Common myeloid progenitor, CD34-positive (primary cell): ENCODE measurements around the gene HAL.

ENCODE experiments used
- CTCF ChIA-PET: fragments of 350-600 bp; sonication (Branson Sonifier 250); formaldehyde crosslinking; loops from one replicate; lab custom pipeline; 2021; ENCODE audit warnings: antibody characterized with exemption; lab: Charles Lee
- POLR2A ChIA-PET: fragments of 350-600 bp; sonication (Branson Sonifier 250); formaldehyde crosslinking; loops from one replicate; lab custom pipeline; 2021; ENCODE audit warnings: antibody characterized with exemption; lab: Charles Lee
- DNase-seq, 3 donors: peaks; one replicate each; pipeline versions ENCODE4 v3.0.0 to v3.0.0-alpha.2; 2013
- H3K27ac ChIP-seq, 2 experiments: 1 replicate in 1 of 2; 2 replicates in 1 of 2; pipeline ENCODE4 v1.7.0; 2013; ENCODE audit warnings: inconsistent platforms in 2 of 2, low read length in 2 of 2, mild to moderate bottlenecking in 2 of 2, low read depth in 1 of 2, moderate library complexity in 1 of 2; ENCODE audit not compliant: severe bottlenecking in 2 of 2, insufficient read depth in 1 of 2, poor library complexity in 1 of 2
- H3K27me3 ChIP-seq, 5 experiments: replicated peaks in 2 of 5; 1 replicate in 3 of 5; 2 replicates in 2 of 5; pipeline versions ENCODE4 v1.6.1 to v1.7.0; 2013; ENCODE audit warnings: low read length in 4 of 5, mild to moderate bottlenecking in 2 of 5, moderate library complexity in 2 of 5, inconsistent platforms in 1 of 5; ENCODE audit not compliant: insufficient read depth in 5 of 5, control insufficient read depth in 4 of 5
- H3K36me3 ChIP-seq, 4 experiments: 1 replicate in 2 of 4; 2 replicates in 2 of 4; pipeline versions ENCODE4 v1.6.1 to v1.7.0; 2013; ENCODE audit warnings: low read length in 3 of 4, control low read depth in 1 of 4, mild to moderate bottlenecking in 1 of 4; ENCODE audit not compliant: control insufficient read depth in 4 of 4, insufficient read depth in 4 of 4
- H3K4me1 ChIP-seq, 4 experiments: 1 replicate in 3 of 4; 2 replicates in 1 of 4; pipeline versions ENCODE4 v1.6.1 to v1.7.1; 2013; ENCODE audit warnings: low read length in 3 of 4, mild to moderate bottlenecking in 3 of 4, control low read depth in 1 of 4, inconsistent platforms in 1 of 4, moderate library complexity in 1 of 4; ENCODE audit not compliant: control insufficient read depth in 4 of 4, insufficient read depth in 4 of 4; ENCODE audit errors: control extremely low read depth in 1 of 4
- H3K4me3 ChIP-seq, 7 experiments: 1 replicate in 4 of 7; 2 replicates in 3 of 7; pipeline versions ENCODE4 v1.5.1 to v1.7.0; 2013; ENCODE audit warnings: mild to moderate bottlenecking in 7 of 7, low read length in 6 of 7, moderate library complexity in 6 of 7, inconsistent platforms in 2 of 7, low read depth in 2 of 7, control low read depth in 1 of 7; ENCODE audit not compliant: insufficient read depth in 4 of 7, control insufficient read depth in 1 of 7; ENCODE audit errors: extremely low read depth in 1 of 7
- H3K9me3 ChIP-seq, 5 experiments: 1 replicate in 4 of 5; 2 replicates in 1 of 5; pipeline versions ENCODE4 v1.6.1 to v1.7.1; 2013; ENCODE audit warnings: low read length in 4 of 5, mild to moderate bottlenecking in 2 of 5, inconsistent platforms in 1 of 5, low read depth in 1 of 5, moderate library complexity in 1 of 5; ENCODE audit not compliant: control insufficient read depth in 4 of 5, insufficient read depth in 2 of 5; ENCODE audit errors: control extremely low read depth in 1 of 5
- WGBS: methylation state at CpG from one replicate; pipeline ENCODE4 v1.1.5; 2013; ENCODE audit not compliant: insufficient coverage; 5-methylcytosine and 5-hydroxymethylcytosine counted together

Gene HAL

GRCh38 chr12:95960241-95960640 lies 35.9 kb downstream of the HAL start:
- POLR2A ChIA-PET = no interaction called here

GRCh38 chr12:95959107-95959506 lies 37.0 kb downstream of the HAL start:
- H3K4me1 ChIP-seq = peaks cover 0 to 4% (median 0%) of the 10 kb centered on the region in 4 experiments
- ChIA-PET POLR2A (no interaction called here), CTCF (interaction anchor here (0.9 to 4.5 kb wide), 6 partner anchors 40 to 557 kb away, joined by 3 to 32 read pairs (median 4); no protein-coding TSS in a partner anchor)
- H3K27me3 ChIP-seq = peaks cover 0 to 2% (median 0%) of the 10 kb centered on the region in 5 experiments
- H3K27ac ChIP-seq = no peak overlapping the region
- peak; percentile 28 to 58 (median 58) for DNase-seq
- H3K9me3 ChIP-seq = no peaks in the 10 kb centered on the region
- no peak overlapping the region for H3K4me3 ChIP-seq
- WGBS = no CpG with 5 or more reads among the region's 1 CpG
- H3K36me3 ChIP-seq = no peaks in the 10 kb centered on the region

More at GRCh38 chr12:95960241-95960640, 35.9 kb downstream of the HAL start:
- Histone ChIP-seq H3K4me1 (peaks cover 0 to 4% (median 0%) of the 10 kb centered on the region in 4 experiments), H3K36me3 (no peaks in the 10 kb centered on the region), H3K27me3 (peaks cover 0 to 2% (median 0%) of the 10 kb centered on the region in 5 experiments), H3K4me3 (no peak overlapping the region), H3K9me3 (no peaks in the 10 kb centered on the region), H3K27ac (no peak overlapping the region)
- 100% methylated on average over 1 of the region's 5 CpGs for WGBS
- DNase-seq = no peak
- CTCF ChIA-PET = interaction anchor here (1.4 to 4.5 kb wide), 2 partner anchors 39 to 42 kb away, joined by 3 to 32 read pairs; no protein-coding TSS in a partner anchor

GRCh38 chr12:95956557-95957145 lies 39.5 kb downstream of the HAL start:
- no peak overlapping the region for H3K27ac ChIP-seq
- DNase-seq = no peak
- H3K9me3 ChIP-seq = no peaks in the 10 kb centered on the region
- H3K4me3 ChIP-seq = no peak overlapping the region
- ChIA-PET CTCF (interaction anchor here (4.5 to 5.1 kb wide), 2 partner anchors 14 to 39 kb away, joined by 30 to 32 read pairs; partner anchors contain the start of genes AMDHD1 and CCDC38), POLR2A (no interaction called here)
- H3K4me1 ChIP-seq = no peaks in the 10 kb centered on the region
- H3K27me3 ChIP-seq = peaks cover 0 to 2% (median 0%) of the 10 kb centered on the region in 5 experiments
- WGBS = 87% methylated on average over 24 of the region's 27 CpGs
- no peaks in the 10 kb centered on the region for H3K36me3 ChIP-seq

- 100% methylated on average over 3 of the region's 7 CpGs for WGBS
- no peaks in the 10 kb centered on the region for H3K9me3 ChIP-seq
- POLR2A ChIA-PET = no interaction called here
- H3K4me1 ChIP-seq = no peaks in the 10 kb centered on the region
- DNase-seq = no peak
- H3K36me3 ChIP-seq = no peaks in the 10 kb centered on the region
- no peak overlapping the region for H3K4me3 ChIP-seq
- H3K27me3 ChIP-seq = peaks cover 0 to 2% (median 0%) of the 10 kb centered on the region in 5 experiments
- CTCF ChIA-PET = interaction anchor here (0.7 to 5.1 kb wide), 3 partner anchors 10 to 56 kb away, joined by 3 to 30 read pairs (median 3); partner anchors contain the start of genes AMDHD1 and CCDC38
- no peak overlapping the region for H3K27ac ChIP-seq
Observed at GRCh38 chr12:95955549-95956159, 40.5 kb downstream of the HAL start.

GRCh38 chr12:95953000-95953399 lies 43.1 kb downstream of the HAL start:
- no peak overlapping the region for H3K4me3 ChIP-seq
- H3K4me1 ChIP-seq = no peaks in the 10 kb centered on the region
- WGBS = no CpG with 5 or more reads among the region's 1 CpG
- H3K27ac ChIP-seq = no peak overlapping the region
- ChIA-PET POLR2A (interaction anchor here (1.4 kb wide), 1 partner anchor 9 kb away, joined by 4 read pairs; no protein-coding TSS in a partner anchor), CTCF (interaction anchor here (0.7 to 5.1 kb wide), 3 partner anchors 10 to 47 kb away, joined by 3 to 30 read pairs (median 3); partner anchors contain the start of genes AMDHD1 and CCDC38)
- no peaks in the 10 kb centered on the region for H3K27me3 ChIP-seq
- H3K36me3 ChIP-seq = no peaks in the 10 kb centered on the region
- DNase-seq = no peak
- H3K9me3 ChIP-seq = no peaks in the 10 kb centered on the region

- Histone ChIP-seq H3K36me3 (no peaks in the 10 kb centered on the region), H3K4me1 (no peaks in the 10 kb centered on the region), H3K9me3 (no peaks in the 10 kb centered on the region), H3K27ac (no peak overlapping the region), H3K27me3 (no peaks in the 10 kb centered on the region), H3K4me3 (no peak overlapping the region)
- POLR2A ChIA-PET = no interaction called here
- DNase-seq = peak in 1 of 3 donors; percentile 13
- CTCF ChIA-PET = interaction anchor here (1.5 kb wide), 1 partner anchor 48 kb away, joined by 3 read pairs; no protein-coding TSS in a partner anchor
Observed at GRCh38 chr12:95951515-95951914, 44.6 kb downstream of the HAL start.
